Activated CD4-positive, alpha-beta T cell treated with anti-CD3 and anti-CD28 coated beads for 48 hours (primary cell): ENCODE measurements around the gene CD2BP2.

Experiments used
- DNase-seq: peaks from one replicate; pipeline ENCODE4 v3.0.0-alpha.2; 2020

CD2BP2 gene

GRCh38 chr16:30378236-30379157, 23.4 kb upstream of the CD2BP2 start:
- peak; percentile 100 for DNase-seq

- peak; percentile 87 for DNase-seq
Measured at GRCh38 chr16:30377812-30378235, 22.7 kb upstream of the CD2BP2 start.

- no peak for DNase-seq
Measured at GRCh38 chr16:30377050-30377811, 22.1 kb upstream of the CD2BP2 start.

GRCh38 chr16:30376461-30376902, 21.4 kb upstream of the CD2BP2 start:
- DNase-seq = no peak

GRCh38 chr16:30375864-30376263, 20.8 kb upstream of the CD2BP2 start:
- no peak for DNase-seq

- no peak for DNase-seq
Measured at GRCh38 chr16:30374538-30374937, 19.4 kb upstream of the CD2BP2 start, which contains the start of gene MYL11. Gene MYL11, plus strand, starts transcription at chr16:30374802. Its CDS starts 56 bp downstream, at chr16:30374858.

GRCh38 chr16:30372725-30373124, 17.6 kb upstream of the CD2BP2 start:
- no peak for DNase-seq

GRCh38 chr16:30372038-30372712, 17.1 kb upstream of the CD2BP2 start:
- no peak for DNase-seq

GRCh38 chr16:30371248-30371816, 16.2 kb upstream of the CD2BP2 start:
- DNase-seq = no peak

GRCh38 chr16:30370456-30371247, 15.5 kb upstream of the CD2BP2 start, which contains the start of gene TBC1D10B:
Gene TBC1D10B, minus strand, starts transcription at chr16:30370494. Its CDS starts 311 bp downstream, at chr16:30370183.
- DNase-seq = peak; percentile 99

GRCh38 chr16:30369938-30370455, 14.9 kb upstream of the CD2BP2 start:
- DNase-seq = no peak

- peak; percentile 36 for DNase-seq
Measured at GRCh38 chr16:30369091-30369937, 14.2 kb upstream of the CD2BP2 start.

- no peak for DNase-seq
Measured at GRCh38 chr16:30368792-30369090, 13.6 kb upstream of the CD2BP2 start.

GRCh38 chr16:30368122-30368791, 13.1 kb upstream of the CD2BP2 start:
- DNase-seq = no peak

- no peak for DNase-seq
Measured at GRCh38 chr16:30367349-30368009, 12.4 kb upstream of the CD2BP2 start.

GRCh38 chr16:30366511-30366910, 11.4 kb upstream of the CD2BP2 start:
- DNase-seq = no peak

GRCh38 chr16:30365200-30365599, 10.1 kb upstream of the CD2BP2 start:
- no peak for DNase-seq

GRCh38 chr16:30361180-30361579, 6.1 kb upstream of the CD2BP2 start:
- no peak for DNase-seq

GRCh38 chr16:30359871-30360170, 4.7 kb upstream of the CD2BP2 start:
- DNase-seq = no peak
